HepG2 (cell line): ENCODE measurements around the gene ADIPOR2. TPM values are rescaled to one million over a fixed set of nuclear protein-coding genes. Genes with fewer than 3 reads are reported as not detected.

Experiments used
- PRDM10 ChIP-seq: sonication (generic); formaldehyde crosslinking; IDR thresholded peaks from 2 replicates; pipeline ENCODE4 v1.4.0; 2020; ENCODE audit warnings: low read depth, missing genetic modification reagents
- ZFX ChIP-seq: sonication (generic); formaldehyde crosslinking; IDR thresholded peaks from 2 replicates; pipeline ENCODE4 v1.4.0; 2020; ENCODE audit warnings: mild to moderate bottlenecking, low read depth, missing genetic modification reagents, moderate library complexity
- polyA plus RNA-seq, 8 experiments: library from polyadenylated mRNA; depleted of rRNA in 3 of 8; stranded (reverse) in 7 of 8; unstranded in 1 of 8; fragments of >200 nt; fragmentation: Illumina TruSeq in 4 of 8; extraction: Trizol in 4 of 8; gene quantifications; 2 replicates each; pipeline versions ENCODE4 v1.2.1 to v1.2.3, GENCODE V29; 2011 to 2016; ENCODE audit warnings: low read depth in 4 of 8, missing spikeins in 1 of 8, mixed read lengths in 1 of 8; ENCODE audit not compliant: insufficient read depth in 1 of 8
- total RNA-seq, 5 experiments: library from RNA; depleted of rRNA; stranded (reverse); fragments of >200 nt; fragmentation: Illumina TruSeq; extraction: Trizol; gene quantifications; 2 replicates each; pipeline ENCODE4 v1.2.3, GENCODE V29; 2016; ENCODE audit warnings: low read depth in 1 of 5
- TF ChIP-seq, protein P1 (sequence below): sonication (generic); formaldehyde crosslinking; IDR thresholded peaks from 2 replicates; pipeline ENCODE4 v1.4.0; 2020; ENCODE audit warnings: missing genetic modification reagents, borderline replicate concordance

The ADIPOR2 gene
- total and polyA plus RNA-seq, 2 of the 13 experiments (the other 11 are each of a cell fraction or from before 2014, with no cell fraction given): 35.2 to 52.2 TPM

GRCh38 chr12:1660304-1661187 lies 30.3 kb upstream of the ADIPOR2 start (continued):
- TF ChIP-seq PRDM10: no peak
- TF ChIP-seq, protein P1, sequence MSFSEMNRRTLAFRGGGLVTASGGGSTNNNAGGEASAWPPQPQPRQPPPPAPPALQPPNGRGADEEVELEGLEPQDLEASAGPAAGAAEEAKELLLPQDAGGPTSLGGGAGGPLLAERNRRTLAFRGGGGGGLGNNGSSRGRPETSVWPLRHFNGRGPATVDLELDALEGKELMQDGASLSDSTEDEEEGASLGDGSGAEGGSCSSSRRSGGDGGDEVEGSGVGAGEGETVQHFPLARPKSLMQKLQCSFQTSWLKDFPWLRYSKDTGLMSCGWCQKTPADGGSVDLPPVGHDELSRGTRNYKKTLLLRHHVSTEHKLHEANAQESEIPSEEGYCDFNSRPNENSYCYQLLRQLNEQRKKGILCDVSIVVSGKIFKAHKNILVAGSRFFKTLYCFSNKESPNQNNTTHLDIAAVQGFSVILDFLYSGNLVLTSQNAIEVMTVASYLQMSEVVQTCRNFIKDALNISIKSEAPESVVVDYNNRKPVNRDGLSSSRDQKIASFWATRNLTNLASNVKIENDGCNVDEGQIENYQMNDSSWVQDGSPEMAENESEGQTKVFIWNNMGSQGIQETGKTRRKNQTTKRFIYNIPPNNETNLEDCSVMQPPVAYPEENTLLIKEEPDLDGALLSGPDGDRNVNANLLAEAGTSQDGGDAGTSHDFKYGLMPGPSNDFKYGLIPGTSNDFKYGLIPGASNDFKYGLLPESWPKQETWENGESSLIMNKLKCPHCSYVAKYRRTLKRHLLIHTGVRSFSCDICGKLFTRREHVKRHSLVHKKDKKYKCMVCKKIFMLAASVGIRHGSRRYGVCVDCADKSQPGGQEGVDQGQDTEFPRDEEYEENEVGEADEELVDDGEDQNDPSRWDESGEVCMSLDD (CRISPR knock-in tag): peak; percentile 65; the same call in 1 of the 2 replicates
- peak; percentile 46; the same call in 1 of the 2 replicates for TF ChIP-seq ZFX (CRISPR knock-in tag)
